Hepatocyte (in vitro differentiated cells): ENCODE results near the gene C8B.

Experiments used
- CTCF ChIP-seq: fragments of 200-600 bp; sonication (generic); IDR thresholded peaks from 2 replicates; pipeline ENCODE4 v1.5.1; 2016; ENCODE audit warnings: antibody characterized with exemption, mild to moderate bottlenecking; ENCODE audit not compliant: poor library complexity
- EZH2 ChIP-seq: fragments of 200-600 bp; sonication (generic); IDR thresholded peaks from 2 replicates; pipeline ENCODE4 v1.6.1; 2016; ENCODE audit warnings: antibody characterized with exemption, mild to moderate bottlenecking, borderline replicate concordance
- EZH2phosphoT487 ChIP-seq: fragments of 200-600 bp; sonication (generic); IDR thresholded peaks from one replicate; pipeline ENCODE4 v1.6.1; 2018; ENCODE audit warnings: antibody characterized with exemption, mild to moderate bottlenecking, low read depth, moderate library complexity; ENCODE audit not compliant: unreplicated experiment, severe bottlenecking

GRCh38 chr1:56978819-56979218, 13.0 kb upstream of the C8B start:
- TF ChIP-seq CTCF: no peak
- no peak for TF ChIP-seq EZH2phosphoT487
- TF ChIP-seq EZH2: no peak
